HCT116 (cell line): ENCODE measurements around the gene LEUTX. TPM values are rescaled to one million over a fixed set of nuclear protein-coding genes. Genes with fewer than 3 reads are reported as not detected.
A peak's percentile ranks its signal among the peaks of the same experiment; 100 is the strongest.

Source experiments
- ATAC-seq: fragments of 200-7000 bp; cut with Tn5 transposase; 2 replicates; pipeline ENCODE4 v1.9.1; 2020; ENCODE audit warnings: mild to moderate bottlenecking, moderate library complexity
- BruUV-seq: library from RNA; stranded (reverse); fragments of 400-500 nt; replicated peaks from 2 replicates; lab custom pipeline; 2021; lab: Mats Ljungman, UMichigan
- CTCF ChIA-PET: fragments of 300-600 bp; sonication (Branson Sonifier 250); formaldehyde crosslinking; loops from one replicate; lab custom pipeline; 2021; ENCODE audit warnings: antibody characterized with exemption; lab: Charles Lee
- POLR2A ChIA-PET: fragments of 300-600, 350-600 bp; sonication (Branson Sonifier 250); formaldehyde crosslinking; loops from one replicate; lab custom pipeline; 2021; ENCODE audit warnings: antibody characterized with exemption; lab: Charles Lee
- RAD21 ChIA-PET, 2 experiments: fragments of 300-600 bp; sonication (Branson Sonifier 250); formaldehyde crosslinking; loops; one replicate each; lab custom pipeline; 2023; ENCODE audit warnings: low total read pairs in 2 of 2; ENCODE audit not compliant: uncharacterized antibody in 2 of 2, unreplicated experiment in 2 of 2, low non-redundant PET in 1 of 2; lab: Charles Lee
- DNase-seq: peaks from one replicate; pipeline ENCODE4 v3.0.0-alpha.2; 2010; ENCODE audit warnings: low read depth, low spot score
- H2AFZ ChIP-seq: fragments of 200-600 bp; shearing (Covaris generic), sonication (generic); 2 replicates; pipeline ENCODE4 v1.6.1; 2017; ENCODE audit warnings: low read depth, mixed run types, mixed read lengths, antibody characterized with exemption, low read length; ENCODE audit not compliant: poor library complexity, severe bottlenecking
- H3K27ac ChIP-seq: 2 replicates; pipeline ENCODE4 v1.5.1; 2012; ENCODE audit warnings: low read depth, low read length
- H3K27me3 ChIP-seq: fragments of 200-600 bp; sonication (generic); 2 replicates; pipeline ENCODE4 v1.6.1; 2016; ENCODE audit warnings: mixed run types, low read length, mixed read lengths; ENCODE audit not compliant: insufficient read depth
- H3K36me3 ChIP-seq, 2 experiments: fragments of 200-500 bp in 1 of 2; fragments of 200-600 bp in 1 of 2; sonication (Bioruptor generic) in 1 of 2; sonication (generic) in 1 of 2; 2 replicates each; pipeline versions ENCODE4 v1.5.1 to v1.6.1; 2014 to 2016; ENCODE audit warnings: low read length in 2 of 2, inconsistent platforms in 1 of 2, mixed read lengths in 1 of 2, mixed run types in 1 of 2; ENCODE audit not compliant: insufficient read depth in 2 of 2, control insufficient read depth in 1 of 2
- H3K4me1 ChIP-seq, 2 experiments: fragments of 200-600 bp in 1 of 2; sonication (generic) in 1 of 2; 2 replicates each; pipeline versions ENCODE4 v1.5.1 to v1.6.1; 2012 to 2017; ENCODE audit warnings: low read length in 2 of 2, inconsistent platforms in 1 of 2, mild to moderate bottlenecking in 1 of 2, mixed read lengths in 1 of 2, mixed run types in 1 of 2, moderate library complexity in 1 of 2; ENCODE audit not compliant: insufficient read depth in 2 of 2, control insufficient read depth in 1 of 2
- H3K4me2 ChIP-seq: fragments of 200-600 bp; sonication (generic); 2 replicates; pipeline ENCODE4 v1.6.1; 2017; ENCODE audit warnings: mixed run types, low read length, mixed read lengths
- H3K4me3 ChIP-seq, 2 experiments: fragments of 200-600 bp in 1 of 2; sonication (generic) in 1 of 2; replicated peaks in 1 of 2; 2 replicates each; pipeline ENCODE4 v1.5.1; 2011 to 2016; ENCODE audit warnings: low read length in 2 of 2, control low read depth in 1 of 2, low read depth in 1 of 2, mild to moderate bottlenecking in 1 of 2, mixed read lengths in 1 of 2, mixed run types in 1 of 2
- H3K79me2 ChIP-seq: fragments of 200-600 bp; sonication (generic); 2 replicates; pipeline ENCODE4 v1.6.1; 2017; ENCODE audit warnings: mild to moderate bottlenecking, mixed run types, low read length, moderate library complexity, mixed read lengths; ENCODE audit not compliant: insufficient read depth
- H3K9ac ChIP-seq: fragments of 200-600 bp; sonication (generic); 2 replicates; pipeline ENCODE4 v1.6.1; 2016; ENCODE audit warnings: low read length, mixed read lengths
- H3K9me2 ChIP-seq: fragments of 200-600 bp; sonication (generic), shearing (Covaris generic); 2 replicates; pipeline ENCODE4 v1.6.1; 2017; ENCODE audit warnings: mixed run types, mild to moderate bottlenecking, moderate library complexity; ENCODE audit not compliant: insufficient read depth
- H3K9me3 ChIP-seq, 2 experiments: fragments of 200-500 bp in 1 of 2; fragments of 200-600 bp in 1 of 2; sonication (Bioruptor generic) in 1 of 2; sonication (generic) in 1 of 2; 2 replicates each; pipeline ENCODE4 v1.6.1; 2014 to 2017; ENCODE audit warnings: low read length in 2 of 2, mixed read lengths in 2 of 2, inconsistent platforms in 1 of 2, low read depth in 1 of 2, mild to moderate bottlenecking in 1 of 2, mixed run types in 1 of 2, moderate library complexity in 1 of 2; ENCODE audit not compliant: control insufficient read depth in 1 of 2, insufficient read depth in 1 of 2
- H4K20me1 ChIP-seq: fragments of 200-600 bp; sonication (generic), shearing (Covaris generic); 2 replicates; pipeline ENCODE4 v1.6.1; 2017; ENCODE audit warnings: mixed run types, mild to moderate bottlenecking, moderate library complexity; ENCODE audit not compliant: insufficient read depth
- CBX3 ChIP-seq: IDR thresholded peaks from 2 replicates; pipeline ENCODE4 v1.6.1; 2012; ENCODE audit warnings: low read depth
- CEBPB ChIP-seq: IDR thresholded peaks from 2 replicates; pipeline ENCODE4 v1.6.1; 2012; ENCODE audit warnings: low read depth
- CTCF ChIP-seq, 3 experiments: fragments of 200-600 bp in 1 of 3; sonication (generic) in 1 of 3; IDR thresholded peaks in 2 of 3; conservative IDR thresholded peaks in 1 of 3; 2 replicates each; pipeline ENCODE4 v1.5.1; 2012 to 2017; ENCODE audit warnings: low read depth in 2 of 3, low read length in 2 of 3, antibody characterized with exemption in 1 of 3, borderline replicate concordance in 1 of 3, control low read depth in 1 of 3, mild to moderate bottlenecking in 1 of 3, mixed read lengths in 1 of 3, mixed run types in 1 of 3, moderate library complexity in 1 of 3; ENCODE audit not compliant: insufficient read depth in 1 of 3
- EGR1 ChIP-seq: IDR thresholded peaks from 2 replicates; pipeline ENCODE4 v1.6.1; 2012; ENCODE audit warnings: low read depth
- ELF1 ChIP-seq: IDR thresholded peaks from 2 replicates; pipeline ENCODE4 v1.6.1; 2012; ENCODE audit warnings: low read depth, borderline replicate concordance
- EZH2 ChIP-seq: fragments of 200-600 bp; sonication (generic); IDR thresholded peaks from 2 replicates; pipeline ENCODE4 v1.6.1; 2017; ENCODE audit warnings: antibody characterized with exemption, mixed run types
- EZH2phosphoT487 ChIP-seq: fragments of 200-600 bp; IDR thresholded peaks from 2 replicates; pipeline ENCODE4 v1.6.1; 2018; ENCODE audit warnings: antibody characterized with exemption, borderline replicate concordance
- JUND ChIP-seq: IDR thresholded peaks from 2 replicates; pipeline ENCODE4 v1.6.1; 2012
- MAX ChIP-seq: IDR thresholded peaks from 2 replicates; pipeline ENCODE4 v1.6.1; 2012
- POLR2A ChIP-seq: IDR thresholded peaks from 2 replicates; pipeline ENCODE4 v1.7.0; 2011; ENCODE audit warnings: borderline replicate concordance; ENCODE audit not compliant: insufficient read depth, insufficient read length; ENCODE audit errors: extremely low read depth
- POLR2AphosphoS5 ChIP-seq: IDR thresholded peaks from 2 replicates; pipeline ENCODE4 v1.6.1; 2011; ENCODE audit warnings: mild to moderate bottlenecking, low read depth, low read length, moderate library complexity
- RAD21 ChIP-seq: IDR thresholded peaks from 2 replicates; pipeline ENCODE4 v1.6.1; 2012; ENCODE audit warnings: low read depth, mild to moderate bottlenecking
- REST ChIP-seq: IDR thresholded peaks from 2 replicates; pipeline ENCODE4 v1.6.1; 2012; ENCODE audit warnings: low read depth
- SIN3A ChIP-seq: IDR thresholded peaks from 2 replicates; pipeline ENCODE4 v1.6.1; 2012; ENCODE audit warnings: low read depth
- SP1 ChIP-seq: IDR thresholded peaks from 2 replicates; pipeline ENCODE4 v1.6.1; 2012; ENCODE audit warnings: low read depth
- SRF ChIP-seq: IDR thresholded peaks from 2 replicates; pipeline ENCODE4 v1.6.1; 2012; ENCODE audit warnings: low read depth
- YY1 ChIP-seq: IDR thresholded peaks from 2 replicates; pipeline ENCODE4 v1.6.1; 2011; ENCODE audit warnings: low read length, low read depth, moderate library complexity, mild to moderate bottlenecking; ENCODE audit not compliant: insufficient replicate concordance; ENCODE audit errors: extremely low read depth
- ZNF274 ChIP-seq: fragments of 200-500 bp; sonication (Bioruptor generic); IDR thresholded peaks from 2 replicates; pipeline ENCODE4 v1.6.1; 2014; ENCODE audit warnings: mild to moderate bottlenecking, low read depth, low read length, inconsistent platforms
- intact Hi-C: fragments of 100-400 bp; cut with micrococcal nuclease; formaldehyde crosslinking; loops from 2 replicates; pipeline ENCODE4 v1.10.0; 2022
- total RNA-seq: library from RNA; stranded (reverse); gene quantifications from one replicate; pipeline ENCODE4 v1.2.1, GENCODE V29; 2021; ENCODE audit not compliant: unreplicated experiment
- TF ChIP-seq, protein P1 (sequence below): IDR thresholded peaks from 2 replicates; pipeline ENCODE4 v1.6.1; 2012

The LEUTX gene
- total RNA-seq, 1 experiment from 2014 or later = not detected

DNA sequence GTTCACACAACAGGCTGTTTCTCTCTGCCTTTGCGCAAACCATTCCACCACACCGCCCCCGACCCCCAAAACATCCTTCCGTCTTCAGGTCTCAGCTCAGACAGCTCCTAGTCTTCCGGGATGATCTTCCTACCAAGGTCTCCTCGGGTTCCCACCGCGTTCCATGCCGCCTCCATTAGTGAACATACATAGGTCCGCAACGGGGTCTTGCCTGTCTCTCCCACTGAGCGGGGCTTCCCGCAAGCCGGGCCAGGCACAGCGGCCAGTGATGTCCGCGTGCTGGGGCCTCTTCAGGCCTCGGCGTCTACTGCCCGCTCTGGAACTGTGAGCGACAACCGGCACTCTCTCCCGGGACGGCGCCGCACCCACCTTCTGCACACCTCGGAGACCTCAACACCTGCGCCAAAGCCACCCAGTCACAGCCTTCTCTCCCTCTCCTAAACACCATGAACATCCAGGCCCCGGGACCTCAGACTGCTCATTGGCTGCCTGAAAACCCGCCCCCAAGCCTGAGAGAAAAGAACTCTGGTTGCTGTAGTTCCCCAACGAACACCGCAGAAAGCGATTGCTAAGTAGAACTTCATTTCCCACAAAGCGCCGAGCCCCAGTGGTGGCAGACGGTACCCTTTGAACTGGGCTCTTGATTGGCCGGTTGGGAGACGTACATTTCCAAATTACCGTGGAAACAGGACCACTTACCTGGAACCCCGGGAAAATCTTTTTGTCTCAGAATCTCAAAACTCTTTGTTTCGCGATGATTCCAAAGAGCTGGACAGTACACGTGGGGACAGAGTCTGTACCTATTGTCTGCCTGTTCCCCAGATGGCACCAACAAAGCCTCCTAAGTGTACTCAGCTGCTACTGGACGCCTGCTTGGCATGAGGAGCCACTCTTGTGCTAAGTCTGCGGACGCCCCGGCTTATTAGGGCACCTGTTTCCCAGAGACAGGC lies 45.8 kb downstream of the LEUTX start:
- ATAC-seq = peak; percentile 45
- BruUV-seq = TSS peak; percentile 17
- Histone ChIP-seq H3K4me3 (no peak overlapping the region), H3K79me2 (no peaks in the 10 kb centered on the region), H3K27ac (no peak overlapping the region), H3K9ac (no peak overlapping the region), H3K4me2 (no peak overlapping the region), H4K20me1 (no peaks in the 10 kb centered on the region), H3K36me3 (peaks cover 13 to 31% of the 10 kb centered on the region in 2 experiments; a peak in 3 of 4 replicates), H3K4me1 (no peaks in the 10 kb centered on the region), H3K27me3 (no peaks in the 10 kb centered on the region), H2AFZ (no peak overlapping the region), H3K9me2 (no peaks in the 10 kb centered on the region), H3K9me3 (no peaks in the 10 kb centered on the region)
- RAD21 ChIA-PET = no interaction called here
- POLR2A ChIA-PET = no interaction called here
- DNase-seq = no peak
- CTCF ChIA-PET = no interaction called here
- intact Hi-C loops = no loop called here
- TF ChIP-seq POLR2AphosphoS5 (no peak), EZH2phosphoT487 (no peak), EGR1 (no peak), POLR2A (no peak), YY1 (no peak), EZH2 (no peak), REST (no peak), SIN3A (no peak), CBX3 (no peak), SP1 (no peak), ZNF274 (no peak), RAD21 (no peak), CEBPB (no peak), MAX (no peak), CTCF (IDR thresholded peaks at IDR 0.05 in 2 of 3, conservative IDR thresholded peaks at IDR 0.05 in 1 of 3; ENCODE audit: borderline replicate concordance in 1 of 3, insufficient read depth in 1 of 3, low read depth in 2 of 3, low read length in 2 of 3) (no peak), SRF (no peak), ELF1 (no peak), JUND (no peak)
- TF ChIP-seq, protein P1, sequence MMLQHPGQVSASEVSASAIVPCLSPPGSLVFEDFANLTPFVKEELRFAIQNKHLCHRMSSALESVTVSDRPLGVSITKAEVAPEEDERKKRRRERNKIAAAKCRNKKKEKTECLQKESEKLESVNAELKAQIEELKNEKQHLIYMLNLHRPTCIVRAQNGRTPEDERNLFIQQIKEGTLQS = no peak
